ENCODE data around the gene ARHGAP5. TPM values are rescaled to one million over a fixed set of nuclear protein-coding genes. Genes with fewer than 3 reads are reported as not detected.

The ARHGAP5 gene
- total RNA-seq, 4 donors from 2014 or later: 77.7 to 139 (median 100) TPM

- no peaks in the 10 kb centered on the region for H3K36me3 ChIP-seq
- H3K27ac ChIP-seq: no peak overlapping the region
- H3K4me3 ChIP-seq: no peak overlapping the region
- 81 to 88% methylated on average over 2 of the region's 2 CpGs for WGBS, 2 donors
- H3K9me3 ChIP-seq: peaks cover 0 to 13% (median 8%) of the 10 kb centered on the region in 3 donors
- DNase-seq: no peak
- no peaks in the 10 kb centered on the region for H3K4me1 ChIP-seq
- intact Hi-C loops (cut with DNase I): no loop called here
- H3K27me3 ChIP-seq: no peaks in the 10 kb centered on the region
- TF ChIP-seq CTCF (IDR thresholded peaks at IDR 0.05): no peak
- TF ChIP-seq POLR2A (IDR thresholded peaks at IDR 0.05): no peak
Observed at GRCh38 chr14:32183151-32184058, 106.3 kb downstream of the ARHGAP5 start.

GRCh38 chr14:32185097-32185496 is 108.0 kb downstream of the ARHGAP5 start:
- intact Hi-C loops (cut with DNase I): no loop called here
- Histone ChIP-seq H3K9me3 (peaks cover 0 to 8% (median 7%) of the 10 kb centered on the region in 3 donors), H3K36me3 (no peaks in the 10 kb centered on the region), H3K4me3 (no peak overlapping the region), H3K27ac (no peak overlapping the region), H3K4me1 (no peaks in the 10 kb centered on the region), H3K27me3 (no peaks in the 10 kb centered on the region)
- TF ChIP-seq POLR2A (IDR thresholded peaks at IDR 0.05): no peak
- no peak for TF ChIP-seq CTCF (IDR thresholded peaks at IDR 0.05)
- WGBS, 2 donors: 94 to 96% methylated on average over 1 of the region's 1 CpG
- no peak for DNase-seq

GRCh38 chr14:32186248-32186647 is 109.1 kb downstream of the ARHGAP5 start:
- Histone ChIP-seq H3K27ac (no peak overlapping the region), H3K27me3 (no peaks in the 10 kb centered on the region), H3K36me3 (no peaks in the 10 kb centered on the region), H3K9me3 (peaks cover 0 to 8% (median 7%) of the 10 kb centered on the region in 3 donors), H3K4me1 (no peaks in the 10 kb centered on the region), H3K4me3 (no peak overlapping the region)
- intact Hi-C loops (cut with DNase I): no loop called here
- DNase-seq: no peak
- no peak for TF ChIP-seq POLR2A (IDR thresholded peaks at IDR 0.05)

GRCh38 chr14:32189811-32190210 is 112.7 kb downstream of the ARHGAP5 start:
- no peak overlapping the region for H3K4me3 ChIP-seq
- intact Hi-C loops (cut with DNase I): no loop called here
- no peaks in the 10 kb centered on the region for H3K4me1 ChIP-seq
- TF ChIP-seq POLR2A (IDR thresholded peaks at IDR 0.05) (no peak), CTCF (IDR thresholded peaks at IDR 0.05) (no peak)
- 71 to 83% methylated on average over 1 of the region's 1 CpG for WGBS, 2 donors
- H3K9me3 ChIP-seq: peaks cover 0 to 7% (median 3%) of the 10 kb centered on the region in 3 donors
- no peak overlapping the region for H3K27ac ChIP-seq
- no peak for DNase-seq
- no peaks in the 10 kb centered on the region for H3K27me3 ChIP-seq
- H3K36me3 ChIP-seq: no peaks in the 10 kb centered on the region

GRCh38 chr14:32190673-32191072 is 113.6 kb downstream of the ARHGAP5 start:
- no peak for DNase-seq
- H3K4me3 ChIP-seq: no peak overlapping the region

More at GRCh38 chr14:32190673-32191072, 113.6 kb downstream of the ARHGAP5 start:
- Histone ChIP-seq H3K27ac (no peak overlapping the region), H3K36me3 (no peaks in the 10 kb centered on the region), H3K4me1 (no peaks in the 10 kb centered on the region), H3K9me3 (no peaks in the 10 kb centered on the region), H3K27me3 (no peaks in the 10 kb centered on the region)
- intact Hi-C loops (cut with DNase I): no loop called here
- TF ChIP-seq POLR2A (IDR thresholded peaks at IDR 0.05) (no peak), CTCF (IDR thresholded peaks at IDR 0.05) (no peak)
- 61 to 65% methylated on average over 3 of the region's 3 CpGs for WGBS, 2 donors
